WI38 (cell line): ENCODE results near the gene PCYT2.

Source experiments
- H3K4me3 ChIP-seq: 2 replicates; pipeline ENCODE4 v1.5.1; 2011; ENCODE audit warnings: low read depth, mild to moderate bottlenecking, control low read depth, low read length
- CTCF ChIP-seq: IDR thresholded peaks from 2 replicates; pipeline ENCODE4 v1.5.1; 2012; ENCODE audit warnings: low read depth, mild to moderate bottlenecking, control low read depth, low read length

Gene PCYT2

GRCh38 chr17:81911277-81911961 is at the start of gene PCYT2:
Gene PCYT2, minus strand, starts transcription at chr17:81911399. Its CDS starts 44 bp downstream, at chr17:81911355.
- peak within 1 kb of the TSS; percentile 76 for H3K4me3 ChIP-seq
- no peak for TF ChIP-seq CTCF

GRCh38 chr17:81960130-81960958 is 49.1 kb upstream of the PCYT2 start:
- peak overlapping the region; percentile 30; the same call in 1 of the 2 replicates for H3K4me3 ChIP-seq
- no peak for TF ChIP-seq CTCF

DNA sequence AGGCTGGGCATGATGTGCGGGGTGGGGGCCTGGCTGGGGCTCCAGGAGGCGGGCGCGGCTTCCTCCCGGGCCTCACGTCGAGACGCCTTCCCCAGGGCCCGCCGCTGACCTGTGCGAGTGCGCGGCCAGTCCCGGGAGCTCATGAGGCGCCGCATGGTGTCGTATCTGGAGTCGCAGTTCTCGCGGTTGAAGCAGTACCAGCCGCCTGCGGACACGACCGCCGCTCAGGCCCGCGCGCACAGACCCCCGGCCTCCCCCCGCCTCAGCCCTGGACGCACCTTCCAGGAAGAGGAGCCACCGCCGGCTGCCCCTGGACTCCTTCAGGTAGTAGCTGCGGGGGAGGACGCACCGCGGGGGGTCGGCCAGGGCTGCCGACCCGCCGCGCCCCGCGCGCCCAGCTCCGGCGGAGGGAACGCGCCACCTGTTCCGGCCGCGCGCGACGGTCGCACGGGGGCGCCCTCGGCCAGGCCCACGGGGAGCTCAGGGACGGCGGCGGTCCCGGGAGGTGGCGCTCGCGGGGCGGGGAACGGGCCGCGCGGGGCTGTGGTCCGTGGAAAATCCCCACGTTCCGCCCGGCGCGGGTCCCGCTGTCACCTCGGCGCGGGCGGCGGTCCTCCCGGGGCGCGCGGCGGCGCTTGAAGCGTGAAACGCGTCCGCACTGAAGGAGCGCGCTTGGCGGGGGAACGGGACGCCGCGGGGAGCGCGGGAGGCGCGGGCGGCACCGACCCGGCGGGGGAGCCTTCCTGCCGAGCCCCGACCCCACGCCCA is 48.3 kb upstream of the PCYT2 start:
- peak; percentile 45 for TF ChIP-seq CTCF
- H3K4me3 ChIP-seq = peak overlapping the region; percentile 30; the same call in 1 of the 2 replicates

- H3K4me3 ChIP-seq = no peak overlapping the region
Observed at GRCh38 chr17:81958633-81959342, 47.6 kb upstream of the PCYT2 start.

GRCh38 chr17:81957691-81958432 is 46.7 kb upstream of the PCYT2 start:
- TF ChIP-seq CTCF = no peak
- no peak overlapping the region for H3K4me3 ChIP-seq

More at GRCh38 chr17:81958633-81959342, 47.6 kb upstream of the PCYT2 start:
- no peak for TF ChIP-seq CTCF
